Stimulated activated CD4-positive, alpha-beta T cell treated with anti-CD3 and anti-CD28 coated beads, TNF-alpha, amount 100 ng/mL, for 24 hours (primary cell): ENCODE results near the gene SRP68.
A peak's percentile ranks its signal among the peaks of the same experiment; 100 is the strongest.
"Not testable (repeated sequence)": the region's sequence is repeated elsewhere in the genome, so short reads cannot be mapped to it uniquely, and the experiment has no call there.

Source experiments
- DNase-seq, 3 experiments: peaks; one replicate each; pipeline ENCODE4 v3.0.0-alpha.2; 2020; ENCODE audit warnings: low read depth in 3 of 3

Gene SRP68

GRCh38 chr17:76076765-76077583, 4.7 kb upstream of the SRP68 start:
- no peak for DNase-seq

- no peak for DNase-seq
Measured at GRCh38 chr17:76076146-76076764, 3.9 kb upstream of the SRP68 start.

- no peak for DNase-seq
Measured at GRCh38 chr17:76075364-76076145, 3.2 kb upstream of the SRP68 start.

- DNase-seq, result no peak
Measured at GRCh38 chr17:76074390-76075363, 2.4 kb upstream of the SRP68 start, which contains the start of gene GALR2. GALR2 (plus strand) TSS chr17:76074781; CDS start chr17:76074884, 103 bp downstream.

- DNase-seq, result no peak
Measured at GRCh38 chr17:76071531-76072147, 678 bp downstream of the SRP68 start.

GRCh38 chr17:76065775-76066174, 6.5 kb downstream of the SRP68 start:
- no peak for DNase-seq

GRCh38 chr17:76063875-76064546, 8.3 kb downstream of the SRP68 start:
- DNase-seq, result peak; percentile 32 to 56 (median 50)

GRCh38 chr17:76058264-76058663, 14.1 kb downstream of the SRP68 start:
- not testable (repeated sequence) for DNase-seq

- no peak for DNase-seq
Measured at GRCh38 chr17:76056882-76057281, 15.4 kb downstream of the SRP68 start.

- no peak for DNase-seq
Measured at GRCh38 chr17:76054112-76054476, 18.2 kb downstream of the SRP68 start.

GRCh38 chr17:76053246-76054111, 18.8 kb downstream of the SRP68 start:
- DNase-seq, result no peak

GRCh38 chr17:76051561-76051960, 20.8 kb downstream of the SRP68 start:
- DNase-seq, result no peak

- DNase-seq, result no peak
Measured at GRCh38 chr17:76050538-76051467, 21.5 kb downstream of the SRP68 start.

- no peak for DNase-seq
Measured at GRCh38 chr17:76049836-76050537, 22.3 kb downstream of the SRP68 start.

- no peak for DNase-seq
Measured at GRCh38 chr17:76049239-76049638, 23.1 kb downstream of the SRP68 start.

GRCh38 chr17:76048711-76049110, 23.6 kb downstream of the SRP68 start:
- DNase-seq, result no peak

GRCh38 chr17:76048025-76048605, 24.2 kb downstream of the SRP68 start:
- DNase-seq, result no peak
